Spleen (tissue), 11 donors: ENCODE data around the gene FAM219A. TPM values are rescaled to one million over a fixed set of nuclear protein-coding genes. Genes with fewer than 3 reads are reported as not detected.

Experiments used
- DNase-seq: peaks from one replicate; pipeline ENCODE4 v3.0.0-alpha.2; 2020
- H3K27ac ChIP-seq, 8 donors: fragments of 200-600 bp; sonication (generic) in 7 of 8; 1 replicate in 4 of 8; 2 replicates in 4 of 8; pipeline versions ENCODE4 v1.5.0 to v1.8.0; 2016 to 2021; ENCODE audit warnings: inconsistent platforms in 4 of 8, mild to moderate bottlenecking in 4 of 8, moderate library complexity in 1 of 8
- H3K27me3 ChIP-seq, 7 donors: fragments of 200-600 bp; sonication (generic) in 6 of 7; replicated peaks in 1 of 7; 1 replicate in 4 of 7; 2 replicates in 3 of 7; pipeline versions ENCODE4 v1.5.0 to v1.8.0; 2016 to 2021; ENCODE audit warnings: inconsistent platforms in 3 of 7, mild to moderate bottlenecking in 1 of 7
- H3K36me3 ChIP-seq, 6 donors: fragments of 200-600 bp; sonication (generic) in 5 of 6; 1 replicate in 4 of 6; 2 replicates in 2 of 6; pipeline versions ENCODE4 v1.5.0 to v1.8.0; 2016 to 2021; ENCODE audit warnings: inconsistent platforms in 2 of 6
- H3K4me1 ChIP-seq, 6 donors: fragments of 200-600 bp; sonication (generic) in 5 of 6; 1 replicate in 3 of 6; 2 replicates in 3 of 6; pipeline versions ENCODE4 v1.5.0 to v1.8.0; 2016 to 2021; ENCODE audit warnings: inconsistent platforms in 3 of 6
- H3K4me3 ChIP-seq, 8 donors: fragments of 200-600 bp; sonication (generic) in 7 of 8; 1 replicate in 4 of 8; 2 replicates in 4 of 8; pipeline versions ENCODE4 v1.5.0 to v1.8.0; 2016 to 2021; ENCODE audit warnings: inconsistent platforms in 4 of 8, mild to moderate bottlenecking in 4 of 8, moderate library complexity in 2 of 8
- H3K9me3 ChIP-seq, 8 donors: fragments of 200-600 bp; sonication (generic) in 7 of 8; 1 replicate in 4 of 8; 2 replicates in 4 of 8; pipeline versions ENCODE4 v1.5.0 to v1.8.0; 2016 to 2021; ENCODE audit warnings: inconsistent platforms in 4 of 8
- CTCF ChIP-seq, 11 experiments: fragments of 200-600 bp in 7 of 11; fragments of 450-650 bp in 4 of 11; sonication (generic) in 4 of 11; IDR thresholded peaks in 8 of 11; conservative IDR thresholded peaks in 3 of 11; 1 replicate in 7 of 11; 2 replicates in 4 of 11; pipeline versions ENCODE4 v1.4.0 to v1.8.0; 2016 to 2021; ENCODE audit warnings: antibody characterized with exemption in 11 of 11, inconsistent platforms in 4 of 11, mild to moderate bottlenecking in 1 of 11
- POLR2A ChIP-seq, 3 donors: fragments of 450-650 bp; IDR thresholded peaks; one replicate each; pipeline ENCODE4 v1.5.1; 2017; ENCODE audit warnings: antibody characterized with exemption in 3 of 3, mild to moderate bottlenecking in 1 of 3
- POLR2AphosphoS5 ChIP-seq, 3 donors: sonication (generic); formaldehyde crosslinking; IDR thresholded peaks; one replicate each; pipeline ENCODE4 v1.5.1; 2017; ENCODE audit warnings: antibody characterized with exemption in 3 of 3
- WGBS, 5 donors: extraction: QIAGEN DNeasy Blood & Tissue Kit in 3 of 5; methylation state at CpG; one replicate each; pipeline versions ENCODE4 v1.1.5 to v1.1.7; 2013 to 2018; 5-methylcytosine and 5-hydroxymethylcytosine counted together
- intact Hi-C: fragments of 100-400 bp; cut with DNase I; formaldehyde crosslinking; loops from one replicate; pipeline ENCODE4 v1.15.0; 2023; ENCODE audit warnings: low total_unique reads
- polyA plus RNA-seq, 3 donors: library from polyadenylated mRNA; stranded (reverse); fragments of 200-250 nt; gene quantifications; one replicate each; pipeline ENCODE4 v1.2.1, GENCODE V29; 2013
- total RNA-seq, 7 donors: library from RNA; depleted of rRNA in 3 of 7; stranded (reverse); fragments of >200 nt in 3 of 7; fragmentation: NEBNext Ultra II Directional in 4 of 7; extraction: Animal tissue kit (Norgen Biotek cat#: 25700) in 4 of 7; gene quantifications; one replicate each; pipeline versions ENCODE4 v1.1.0 to v1.2.1, GENCODE V29; 2016 to 2021
- donor health status: healthy with polysubstance abuse.
- donor health status: DM: no; HTN: no; CAD: no; lungs with moderate emphysema.
- donor health status: DM: no; HTN: no; CAD: no.
- donor health status: Bipolar disorder and iron deficiency.
- donor health status: healthy.
- donor health status: DM: no; HTN: no; CAD: no.
- donor health status: DM: yes; HTN: yes; CAD: no.

FAM219A gene
- total and polyA plus RNA-seq, 10 donors: 3.2 to 26.9 (median 11.0) TPM

GRCh38 chr9:34502471-34502870 is 44.1 kb upstream of the FAM219A start:
- intact Hi-C loops: loop anchor here (10.0 kb wide), 1 partner anchor 98 kb away; no protein-coding TSS in a partner anchor
- Histone ChIP-seq H3K36me3 (no peaks in the 10 kb centered on the region), H3K4me1 (peaks cover 0 to 14% (median 4%) of the 10 kb centered on the region in 6 donors), H3K9me3 (no peaks in the 10 kb centered on the region), H3K27ac (no peak overlapping the region), H3K4me3 (no peak overlapping the region), H3K27me3 (peaks cover 0 to 17% (median 0%) of the 10 kb centered on the region in 7 donors)
- 61 to 74% (median 68%) methylated on average over 8 to 10 of the region's 10 CpGs for WGBS, 5 donors
- no peak for DNase-seq
- TF ChIP-seq POLR2AphosphoS5 (IDR thresholded peaks at IDR 0.05) (no peak), POLR2A (IDR thresholded peaks at IDR 0.05) (no peak), CTCF (IDR thresholded peaks at IDR 0.05 in 8 of 11, conservative IDR thresholded peaks at IDR 0.05 in 3 of 11) (no peak)

GRCh38 chr9:34501889-34502425 is 43.6 kb upstream of the FAM219A start:
- no peak overlapping the region for H3K27ac ChIP-seq
- H3K27me3 ChIP-seq: peaks cover 0 to 17% (median 0%) of the 10 kb centered on the region in 7 donors
- H3K9me3 ChIP-seq: no peaks in the 10 kb centered on the region
- intact Hi-C loops: loop anchor here (10.0 kb wide), 1 partner anchor 97 kb away; no protein-coding TSS in a partner anchor
- WGBS, 5 donors: 48 to 61% (median 52%) methylated on average over 4 to 5 of the region's 5 CpGs
- H3K4me1 ChIP-seq: peaks cover 0 to 14% (median 4%) of the 10 kb centered on the region in 6 donors
- TF ChIP-seq CTCF (IDR thresholded peaks at IDR 0.05 in 8 of 11, conservative IDR thresholded peaks at IDR 0.05 in 3 of 11): peak in 2 of 11 experiments; percentile 6 to 7
- no peak for TF ChIP-seq POLR2A (IDR thresholded peaks at IDR 0.05)
- TF ChIP-seq POLR2AphosphoS5 (IDR thresholded peaks at IDR 0.05): peak in 2 of 3 donors; percentile 24 to 25
- DNase-seq: no peak
- no peak overlapping the region for H3K4me3 ChIP-seq
- H3K36me3 ChIP-seq: no peaks in the 10 kb centered on the region

- intact Hi-C loops: loop anchor here (10.0 kb wide), 1 partner anchor 97 kb away; no protein-coding TSS in a partner anchor
- Histone ChIP-seq H3K27me3 (peaks cover 0 to 17% (median 0%) of the 10 kb centered on the region in 7 donors), H3K27ac (no peak overlapping the region), H3K36me3 (no peaks in the 10 kb centered on the region), H3K9me3 (no peaks in the 10 kb centered on the region), H3K4me1 (peaks cover 0 to 14% (median 4%) of the 10 kb centered on the region in 6 donors), H3K4me3 (no peak overlapping the region)
- DNase-seq: no peak
- 53 to 83% (median 65%) methylated on average over 2 of the region's 2 CpGs for WGBS, 5 donors
- TF ChIP-seq POLR2AphosphoS5 (IDR thresholded peaks at IDR 0.05): no peak
- TF ChIP-seq CTCF (IDR thresholded peaks at IDR 0.05 in 8 of 11, conservative IDR thresholded peaks at IDR 0.05 in 3 of 11): no peak
- no peak for TF ChIP-seq POLR2A (IDR thresholded peaks at IDR 0.05)
These were observed 43.0 kb upstream of the FAM219A start for GRCh38 chr9:34501372-34501771.

- intact Hi-C loops: loop anchor here (10.0 kb wide), 1 partner anchor 96 kb away; no protein-coding TSS in a partner anchor
- no peaks in the 10 kb centered on the region for H3K9me3 ChIP-seq
- H3K36me3 ChIP-seq: no peaks in the 10 kb centered on the region
- no peak overlapping the region for H3K4me3 ChIP-seq
- peak; percentile 81 to 98 (median 95) for TF ChIP-seq CTCF (IDR thresholded peaks at IDR 0.05 in 8 of 11, conservative IDR thresholded peaks at IDR 0.05 in 3 of 11)
- TF ChIP-seq POLR2AphosphoS5 (IDR thresholded peaks at IDR 0.05): no peak
- TF ChIP-seq POLR2A (IDR thresholded peaks at IDR 0.05): no peak
- H3K4me1 ChIP-seq: peaks cover 0 to 14% (median 4%) of the 10 kb centered on the region in 6 donors
- WGBS, 5 donors: 0 to 7% (median 3%) methylated on average over 4 to 6 of the region's 6 CpGs
- no peak overlapping the region for H3K27ac ChIP-seq
- H3K27me3 ChIP-seq: peaks cover 0 to 17% (median 0%) of the 10 kb centered on the region in 7 donors
- DNase-seq: no peak
These were observed 42.4 kb upstream of the FAM219A start for GRCh38 chr9:34500623-34501267.
